D721Med (cell line): Measurements from ENCODE around the gene COMMD8.
A peak's percentile ranks its signal among the peaks of the same experiment; 100 is the strongest.

Experiments
- DNase-seq: peaks from one replicate; pipeline ENCODE4 v3.0.0; 2011; ENCODE audit warnings: low spot score; ENCODE audit not compliant: insufficient read length
- FAIRE-seq: peaks from 2 replicates; lab custom pipeline; 2011; peaks lifted over from hg19 to GRCh38; lab: Jason Lieb, UNC
- CTCF ChIP-seq: IDR thresholded peaks from 2 replicates; pipeline ENCODE4 v1.5.1; 2012; ENCODE audit warnings: mild to moderate bottlenecking, control low read depth; ENCODE audit not compliant: insufficient read depth; ENCODE audit errors: missing control alignments

COMMD8 gene

GRCh38 chr4:47463235-47463956 is at the start of gene COMMD8:
Gene COMMD8 (minus strand): TSS chr4:47463702. CDS start chr4:47463651, 51 bp downstream.
- FAIRE-seq (peak; percentile 32), DNase-seq (peak; percentile 38)
- no peak for TF ChIP-seq CTCF

- peak; percentile 72 for FAIRE-seq
- no peak for DNase-seq
- TF ChIP-seq CTCF, result no peak
These were observed 47.1 kb upstream of the COMMD8 start for GRCh38 chr4:47510506-47511143.

GRCh38 chr4:47505666-47506065 is 42.2 kb upstream of the COMMD8 start:
- DNase-seq (no peak), FAIRE-seq (no peak)
- TF ChIP-seq CTCF, result no peak

- DNase-seq, result no peak
- no peak for FAIRE-seq
- no peak for TF ChIP-seq CTCF
These were observed 41.6 kb upstream of the COMMD8 start for GRCh38 chr4:47505147-47505546.

- DNase-seq (no peak), FAIRE-seq (no peak)
- TF ChIP-seq CTCF, result no peak
These were observed 37.3 kb upstream of the COMMD8 start for GRCh38 chr4:47500776-47501175.

GRCh38 chr4:47499700-47500099 is 36.2 kb upstream of the COMMD8 start:
- FAIRE-seq (no peak), DNase-seq (no peak)
- no peak for TF ChIP-seq CTCF

- no peak for TF ChIP-seq CTCF
- no peak for FAIRE-seq
These were observed 35.4 kb upstream of the COMMD8 start for GRCh38 chr4:47498899-47499298.

More at GRCh38 chr4:47498899-47499298, 35.4 kb upstream of the COMMD8 start:
- DNase-seq, result no peak
